ENCODE measurements around the gene SEMA5B. TPM values are rescaled to one million over a fixed set of nuclear protein-coding genes. Genes with fewer than 3 reads are reported as not detected.
A peak's percentile ranks its signal among the peaks of the same experiment; 100 is the strongest.

The SEMA5B gene
- polyA plus RNA-seq, 3 donors from 2014 or later = not detected

- H3K27ac Mint-ChIP-seq = no peak overlapping the region
- DNase-seq = no peak
- no peak overlapping the region for H3K4me3 Mint-ChIP-seq
- H3K9me3 Mint-ChIP-seq = no peaks in the 10 kb centered on the region
- H3K4me1 Mint-ChIP-seq = no peaks in the 10 kb centered on the region
- H3K27me3 Mint-ChIP-seq (ENCODE audit: low read depth in 3 of 3) = peaks cover 4 to 16% (median 11%) of the 10 kb centered on the region in 3 donors
- H3K36me3 Mint-ChIP-seq = no peaks in the 10 kb centered on the region
These were observed 14.9 kb downstream of the SEMA5B start for GRCh38 chr3:123012652-123013051.

DNA sequence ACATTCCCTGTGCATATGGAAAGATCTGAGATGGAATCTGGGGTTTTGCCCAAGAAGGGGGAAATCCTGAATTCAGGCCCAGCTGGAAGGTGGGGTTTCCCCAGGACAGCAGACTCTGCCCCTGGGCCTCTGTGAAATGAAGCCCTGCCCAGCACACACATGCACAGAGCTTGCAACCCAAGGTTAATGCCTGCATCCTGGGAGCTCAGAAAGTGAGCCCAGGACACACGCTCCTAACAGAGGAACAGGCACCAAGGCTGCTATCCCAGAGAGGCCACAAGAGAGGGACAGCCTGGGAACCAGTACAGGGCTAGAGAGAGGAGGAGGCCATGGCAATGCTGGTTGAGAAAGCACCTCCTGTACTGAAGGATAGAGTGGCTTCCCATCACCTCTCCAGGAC lies 16.1 kb downstream of the SEMA5B start:
- Mint-ChIP-seq H3K9me3 (no peaks in the 10 kb centered on the region), H3K27me3 (ENCODE audit: low read depth in 3 of 3) (peaks cover 4 to 16% (median 15%) of the 10 kb centered on the region in 3 donors), H3K4me3 (no peak overlapping the region)

DNA sequence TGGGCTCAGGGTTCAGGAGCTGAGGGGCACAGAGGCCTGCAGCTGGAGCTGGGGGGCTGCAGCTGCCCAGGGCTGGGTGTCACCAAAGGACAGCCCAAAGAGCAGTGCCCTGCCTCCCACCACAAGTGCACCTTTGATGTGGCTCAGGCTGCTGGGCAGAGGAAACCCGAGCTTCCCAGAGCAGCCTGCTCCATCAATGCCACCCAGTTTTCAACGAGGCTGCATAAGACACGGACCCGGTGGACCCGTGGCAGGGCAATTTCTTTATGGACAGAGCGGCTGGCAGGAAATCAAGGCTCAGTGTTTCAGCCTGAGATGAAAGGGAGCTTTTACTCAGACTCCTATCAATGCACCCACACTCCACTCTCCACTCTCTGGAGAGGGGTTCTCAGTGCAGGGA lies 18.7 kb downstream of the SEMA5B start:
- no peak overlapping the region for H3K27ac Mint-ChIP-seq
- DNase-seq = no peak
- H3K4me3 Mint-ChIP-seq = no peak overlapping the region
- peaks cover 7 to 17% (median 15%) of the 10 kb centered on the region in 3 donors for H3K27me3 Mint-ChIP-seq (ENCODE audit: low read depth in 3 of 3)
- peaks cover 0 to 1% (median 0%) of the 10 kb centered on the region in 6 donors for H3K9me3 Mint-ChIP-seq
- H3K4me1 Mint-ChIP-seq = no peaks in the 10 kb centered on the region
- no peaks in the 10 kb centered on the region for H3K36me3 Mint-ChIP-seq

More for the DNA sequence above, 16.1 kb downstream of the SEMA5B start:
- DNase-seq = no peak
- Mint-ChIP-seq H3K4me1 (no peaks in the 10 kb centered on the region), H3K36me3 (no peaks in the 10 kb centered on the region), H3K27ac (no peak overlapping the region)

DNA sequence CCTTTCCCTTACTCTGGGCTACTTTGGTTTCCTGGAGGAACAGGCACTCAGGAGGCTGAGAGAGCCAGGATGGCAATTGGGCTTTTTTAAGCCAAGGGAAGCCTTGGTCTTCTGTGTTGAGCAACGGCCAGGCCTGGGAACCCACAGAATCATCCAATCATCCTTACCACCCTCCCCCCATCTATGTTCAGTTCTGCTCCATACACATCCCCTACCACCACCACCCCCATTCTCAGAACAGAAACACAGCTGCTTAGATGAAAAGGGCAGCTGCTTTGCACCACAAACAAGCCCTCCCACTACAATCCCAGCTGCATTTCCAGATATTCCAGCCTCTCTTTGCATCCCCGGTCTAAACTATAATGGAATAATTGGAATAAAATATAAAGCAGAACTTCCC lies 21.0 kb downstream of the SEMA5B start:
- Mint-ChIP-seq H3K36me3 (no peaks in the 10 kb centered on the region), H3K9me3 (peaks cover 0 to 1% (median 0%) of the 10 kb centered on the region in 6 donors), H3K27ac (no peak overlapping the region), H3K4me1 (no peaks in the 10 kb centered on the region), H3K27me3 (ENCODE audit: low read depth in 3 of 3) (peaks cover 8 to 13% (median 10%) of the 10 kb centered on the region in 3 donors), H3K4me3 (no peak overlapping the region)
- DNase-seq = no peak

- Mint-ChIP-seq H3K27me3 (ENCODE audit: low read depth in 3 of 3) (peaks cover 8 to 13% (median 10%) of the 10 kb centered on the region in 3 donors), H3K36me3 (no peaks in the 10 kb centered on the region), H3K4me1 (no peaks in the 10 kb centered on the region), H3K27ac (no peak overlapping the region), H3K4me3 (no peak overlapping the region), H3K9me3 (peaks cover 0 to 1% (median 0%) of the 10 kb centered on the region in 6 donors)
- DNase-seq = no peak
These were observed 22.3 kb downstream of the SEMA5B start for GRCh38 chr3:123005291-123005690.

DNA sequence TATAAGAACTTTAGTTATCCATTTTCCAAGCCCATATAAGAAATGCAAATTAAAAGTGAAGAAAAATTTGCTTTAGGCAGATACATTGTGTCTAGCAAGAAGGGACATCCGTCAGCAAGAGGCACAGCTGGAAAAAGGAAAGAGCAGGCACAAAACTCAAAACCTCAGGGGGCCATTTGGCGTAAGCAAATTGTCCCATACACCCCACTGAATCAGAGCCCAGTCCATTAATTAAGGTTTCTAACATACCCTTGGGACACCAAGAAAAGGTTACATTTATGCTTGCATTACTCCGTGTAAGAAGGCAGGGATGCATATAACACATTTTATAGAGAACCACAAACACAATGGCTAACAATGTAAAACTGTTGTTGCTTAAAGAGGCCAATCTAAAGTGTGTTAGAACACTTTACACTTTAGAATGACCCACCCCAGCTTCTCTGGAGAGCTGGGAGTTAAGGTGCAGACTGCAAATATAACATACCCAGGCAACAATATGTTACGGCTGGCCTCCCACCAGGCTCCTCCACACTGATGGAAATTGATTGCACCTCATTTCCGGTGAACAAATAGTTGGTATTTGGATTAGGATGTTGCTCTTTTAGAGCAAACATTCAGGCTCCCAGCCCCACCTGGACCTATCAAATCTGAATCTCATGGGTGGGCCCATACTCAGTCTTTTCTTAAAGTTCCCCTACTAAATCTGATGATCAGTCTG lies 23.2 kb downstream of the SEMA5B start:
- H3K36me3 Mint-ChIP-seq = no peaks in the 10 kb centered on the region

GRCh38 chr3:123002749-123003497 lies 24.6 kb downstream of the SEMA5B start:
- no peaks in the 10 kb centered on the region for H3K4me1 Mint-ChIP-seq
- DNase-seq = no peak
- peaks cover 3 to 7% (median 5%) of the 10 kb centered on the region in 3 donors for H3K27me3 Mint-ChIP-seq (ENCODE audit: low read depth in 3 of 3)

More for the DNA sequence above, 23.2 kb downstream of the SEMA5B start:
- no peak overlapping the region for H3K4me3 Mint-ChIP-seq
- H3K27ac Mint-ChIP-seq = no peak overlapping the region
- H3K4me1 Mint-ChIP-seq = no peaks in the 10 kb centered on the region
- H3K9me3 Mint-ChIP-seq = peaks cover 0 to 1% (median 0%) of the 10 kb centered on the region in 6 donors
- no peak for DNase-seq
- H3K27me3 Mint-ChIP-seq (ENCODE audit: low read depth in 3 of 3) = peaks cover 6 to 16% (median 8%) of the 10 kb centered on the region in 3 donors

DNA sequence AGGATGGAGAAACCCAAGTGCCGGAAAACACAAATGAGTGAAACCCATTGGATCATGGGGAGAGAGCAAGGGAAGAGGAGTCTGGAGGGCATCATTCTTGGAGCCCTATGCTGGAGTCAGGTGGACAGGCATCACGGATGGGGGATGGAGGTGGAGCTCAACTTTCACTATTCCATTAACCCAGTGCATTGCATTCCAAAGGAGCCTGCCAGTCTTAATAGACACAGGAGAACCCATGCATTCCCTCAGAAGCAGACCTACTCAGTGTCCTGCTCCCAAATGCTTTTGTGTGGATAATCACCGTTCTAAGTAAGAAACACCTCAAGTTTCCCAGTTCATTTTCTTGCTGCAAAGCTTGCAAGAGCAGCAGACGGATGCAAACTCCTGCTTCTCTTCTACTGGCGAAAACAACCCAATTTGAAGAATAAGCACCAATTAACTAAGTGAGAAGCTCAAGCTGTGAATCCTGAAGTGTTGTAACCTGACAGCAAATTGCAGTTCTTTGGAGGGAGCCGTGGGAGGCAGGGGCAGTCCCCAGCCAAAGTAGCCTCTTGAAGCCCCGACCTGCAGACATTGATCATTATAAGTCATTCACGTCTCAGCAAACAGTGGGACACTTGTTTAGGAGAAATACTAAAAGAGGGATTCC lies 25.3 kb downstream of the SEMA5B start:
- no peaks in the 10 kb centered on the region for H3K36me3 Mint-ChIP-seq
- no peak for DNase-seq
- no peak overlapping the region for H3K4me3 Mint-ChIP-seq
- H3K4me1 Mint-ChIP-seq = no peaks in the 10 kb centered on the region
- H3K9me3 Mint-ChIP-seq = peaks cover 0 to 1% (median 0%) of the 10 kb centered on the region in 6 donors
- no peak overlapping the region for H3K27ac Mint-ChIP-seq
- peaks cover 3 to 7% (median 7%) of the 10 kb centered on the region in 3 donors for H3K27me3 Mint-ChIP-seq (ENCODE audit: low read depth in 3 of 3)

More at GRCh38 chr3:123002749-123003497, 24.6 kb downstream of the SEMA5B start:
- Mint-ChIP-seq H3K4me3 (no peak overlapping the region), H3K36me3 (no peaks in the 10 kb centered on the region), H3K27ac (no peak overlapping the region), H3K9me3 (peaks cover 0 to 1% (median 0%) of the 10 kb centered on the region in 6 donors)

DNA sequence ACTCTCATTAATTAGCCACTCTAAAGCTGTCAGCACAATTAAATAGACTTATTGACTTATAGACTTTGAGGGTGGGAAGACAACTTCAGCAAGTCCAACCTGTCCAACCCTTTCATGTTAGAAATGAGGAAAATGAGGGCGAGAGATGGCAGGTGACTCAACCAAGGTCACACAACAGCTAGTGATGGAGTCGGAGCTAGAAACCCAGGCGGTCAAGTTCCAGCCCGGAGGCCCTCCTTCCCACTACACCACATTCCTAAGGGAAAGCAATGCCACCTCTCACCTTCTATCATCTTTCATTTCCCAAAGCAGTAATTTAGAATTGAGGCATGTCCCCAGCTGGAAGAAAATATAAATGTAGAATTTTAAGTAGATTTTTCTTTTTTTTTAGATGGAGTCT lies 28.7 kb downstream of the SEMA5B start:
- no peaks in the 10 kb centered on the region for H3K4me1 Mint-ChIP-seq
- no peaks in the 10 kb centered on the region for H3K36me3 Mint-ChIP-seq
- H3K4me3 Mint-ChIP-seq = no peak overlapping the region
- H3K27ac Mint-ChIP-seq = no peak overlapping the region
- no peaks in the 10 kb centered on the region for H3K9me3 Mint-ChIP-seq
- H3K27me3 Mint-ChIP-seq (ENCODE audit: low read depth in 3 of 3) = peaks cover 1 to 5% (median 5%) of the 10 kb centered on the region in 3 donors
- no peak for DNase-seq

DNA sequence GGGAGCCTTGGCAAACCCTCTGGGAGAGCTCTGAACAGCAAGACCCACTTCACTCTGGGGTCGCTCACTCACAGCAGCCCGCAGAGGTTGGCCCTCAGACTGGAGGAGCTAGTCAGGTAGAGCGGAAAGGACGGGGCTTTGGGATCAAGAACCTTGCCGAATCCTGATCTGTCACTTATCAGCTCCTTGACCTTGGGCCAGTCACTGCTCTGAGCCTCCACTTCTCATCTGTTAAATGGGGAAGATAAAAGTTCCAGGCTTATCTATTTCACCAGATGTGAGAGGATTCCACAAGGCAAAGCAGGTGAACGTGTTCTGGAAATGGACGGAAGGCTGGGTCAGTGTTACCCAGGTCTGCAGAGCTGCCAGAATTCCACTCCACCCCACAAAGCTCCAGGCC lies 29.4 kb downstream of the SEMA5B start:
- H3K4me1 Mint-ChIP-seq = no peaks in the 10 kb centered on the region
- DNase-seq = no peak
- no peak overlapping the region for H3K4me3 Mint-ChIP-seq
- no peaks in the 10 kb centered on the region for H3K36me3 Mint-ChIP-seq
- H3K27ac Mint-ChIP-seq = no peak overlapping the region
- H3K27me3 Mint-ChIP-seq (ENCODE audit: low read depth in 3 of 3) = peaks cover 0 to 10% (median 5%) of the 10 kb centered on the region in 3 donors
- no peaks in the 10 kb centered on the region for H3K9me3 Mint-ChIP-seq

- Mint-ChIP-seq H3K36me3 (no peaks in the 10 kb centered on the region), H3K4me1 (no peaks in the 10 kb centered on the region), H3K9me3 (no peaks in the 10 kb centered on the region), H3K27me3 (ENCODE audit: low read depth in 3 of 3) (peaks cover 2 to 10% (median 8%) of the 10 kb centered on the region in 3 donors), H3K4me3 (no peak overlapping the region), H3K27ac (no peak overlapping the region)
- DNase-seq = no peak
These were observed 31.5 kb downstream of the SEMA5B start for GRCh38 chr3:122996038-122996580.

DNA sequence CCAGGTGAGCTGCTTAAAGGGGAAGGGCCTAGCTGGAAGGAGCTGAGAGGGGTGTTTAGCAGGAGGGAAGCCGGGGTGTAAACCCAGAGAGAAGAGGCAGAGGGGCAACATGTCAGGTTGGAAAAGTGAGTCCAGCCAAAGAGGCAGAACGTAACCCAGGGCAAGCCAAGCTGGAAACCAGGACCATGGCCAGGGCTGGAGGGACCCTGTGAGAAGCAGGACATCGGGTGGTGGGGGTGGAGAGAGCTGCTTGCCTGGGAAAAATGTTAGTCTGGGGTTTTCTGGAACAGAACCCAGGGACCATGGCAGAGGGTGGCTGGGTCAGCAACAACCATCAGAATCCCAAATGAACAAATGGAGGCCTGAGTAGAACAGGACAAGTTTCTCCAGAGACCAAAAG lies 32.6 kb downstream of the SEMA5B start:
- no peak overlapping the region for H3K27ac Mint-ChIP-seq
- no peaks in the 10 kb centered on the region for H3K4me1 Mint-ChIP-seq
- peaks cover 2 to 8% (median 7%) of the 10 kb centered on the region in 3 donors for H3K27me3 Mint-ChIP-seq (ENCODE audit: low read depth in 3 of 3)
- H3K36me3 Mint-ChIP-seq = no peaks in the 10 kb centered on the region
- no peaks in the 10 kb centered on the region for H3K9me3 Mint-ChIP-seq
- no peak for DNase-seq
- no peak overlapping the region for H3K4me3 Mint-ChIP-seq

- H3K27ac Mint-ChIP-seq = peak overlapping the region in 1 of 6 donors; percentile 28
- no peak overlapping the region for H3K4me3 Mint-ChIP-seq
- no peaks in the 10 kb centered on the region for H3K9me3 Mint-ChIP-seq
- H3K4me1 Mint-ChIP-seq = no peaks in the 10 kb centered on the region
- H3K27me3 Mint-ChIP-seq (ENCODE audit: low read depth in 3 of 3) = peaks cover 8 to 14% (median 10%) of the 10 kb centered on the region in 3 donors
- H3K36me3 Mint-ChIP-seq = no peaks in the 10 kb centered on the region
- no peak for DNase-seq
These were observed 34.2 kb downstream of the SEMA5B start for GRCh38 chr3:122993124-122993978.

Measured in immature natural killer cell (primary cell).